ENCODE results near the gene SIK3. TPM values are rescaled to one million over a fixed set of nuclear protein-coding genes. Genes with fewer than 3 reads are reported as not detected.

Gene SIK3
- total RNA-seq, 2 donors from 2014 or later: 26.7 to 28.0 TPM

DNA sequence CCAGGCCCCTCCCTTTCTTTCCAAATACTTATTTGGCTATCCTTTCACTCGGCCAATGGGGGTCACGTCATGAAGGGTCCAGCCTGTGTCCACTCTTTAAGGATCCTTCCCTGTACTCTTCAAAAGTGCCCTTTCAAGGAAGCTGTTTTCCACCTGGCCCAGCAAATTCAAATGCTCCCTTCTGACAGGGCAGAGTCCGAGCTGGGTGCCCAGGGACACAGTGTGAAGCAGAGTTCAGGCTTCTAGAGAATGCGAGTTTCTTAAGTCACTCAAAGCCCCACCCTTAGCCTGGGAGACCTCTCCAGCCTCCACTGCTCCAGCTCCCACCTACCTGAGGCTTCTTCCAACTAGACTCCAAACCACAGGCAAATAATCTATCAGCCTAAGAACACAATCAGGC lies 255.3 kb downstream of the SIK3 start:
- DNase-seq: peak; percentile 33
- Histone ChIP-seq H3K9me3 (no peaks in the 10 kb centered on the region), H3K4me3 (no peak overlapping the region), H3K27me3 (no peaks in the 10 kb centered on the region), H3K27ac (no peak overlapping the region), H3K36me3 (peaks cover 11% of the 10 kb centered on the region), H3K4me1 (no peaks in the 10 kb centered on the region), H3K9ac (ENCODE audit: low read depth in 2 of 2, low read length in 2 of 2) (no peak overlapping the region)
- TF ChIP-seq, protein P1, sequence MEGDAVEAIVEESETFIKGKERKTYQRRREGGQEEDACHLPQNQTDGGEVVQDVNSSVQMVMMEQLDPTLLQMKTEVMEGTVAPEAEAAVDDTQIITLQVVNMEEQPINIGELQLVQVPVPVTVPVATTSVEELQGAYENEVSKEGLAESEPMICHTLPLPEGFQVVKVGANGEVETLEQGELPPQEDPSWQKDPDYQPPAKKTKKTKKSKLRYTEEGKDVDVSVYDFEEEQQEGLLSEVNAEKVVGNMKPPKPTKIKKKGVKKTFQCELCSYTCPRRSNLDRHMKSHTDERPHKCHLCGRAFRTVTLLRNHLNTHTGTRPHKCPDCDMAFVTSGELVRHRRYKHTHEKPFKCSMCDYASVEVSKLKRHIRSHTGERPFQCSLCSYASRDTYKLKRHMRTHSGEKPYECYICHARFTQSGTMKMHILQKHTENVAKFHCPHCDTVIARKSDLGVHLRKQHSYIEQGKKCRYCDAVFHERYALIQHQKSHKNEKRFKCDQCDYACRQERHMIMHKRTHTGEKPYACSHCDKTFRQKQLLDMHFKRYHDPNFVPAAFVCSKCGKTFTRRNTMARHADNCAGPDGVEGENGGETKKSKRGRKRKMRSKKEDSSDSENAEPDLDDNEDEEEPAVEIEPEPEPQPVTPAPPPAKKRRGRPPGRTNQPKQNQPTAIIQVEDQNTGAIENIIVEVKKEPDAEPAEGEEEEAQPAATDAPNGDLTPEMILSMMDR (IDR thresholded peaks at IDR 0.05): no peak
- intact Hi-C loops (cut with DNase I): no loop called here

GRCh38 chr11:116842117-116842516 lies 256.1 kb downstream of the SIK3 start:
- Histone ChIP-seq H3K9ac (ENCODE audit: low read depth in 2 of 2, low read length in 2 of 2) (no peak overlapping the region), H3K4me3 (no peak overlapping the region), H3K27ac (no peak overlapping the region), H3K4me1 (no peaks in the 10 kb centered on the region), H3K36me3 (peaks cover 7% of the 10 kb centered on the region), H3K27me3 (no peaks in the 10 kb centered on the region), H3K9me3 (no peaks in the 10 kb centered on the region)
- TF ChIP-seq, protein P1 (IDR thresholded peaks at IDR 0.05): no peak
- no peak for DNase-seq
- intact Hi-C loops (cut with DNase I): no loop called here

GRCh38 chr11:116840746-116841296 lies 257.4 kb downstream of the SIK3 start:
- H3K4me3 ChIP-seq: no peak overlapping the region
- H3K27me3 ChIP-seq: no peaks in the 10 kb centered on the region
- H3K9me3 ChIP-seq: no peaks in the 10 kb centered on the region
- H3K9ac ChIP-seq (ENCODE audit: low read depth in 2 of 2, low read length in 2 of 2): no peak overlapping the region
- peaks cover 3% of the 10 kb centered on the region for H3K36me3 ChIP-seq
- no peak for DNase-seq
- H3K27ac ChIP-seq: no peak overlapping the region
- peaks cover 1% of the 10 kb centered on the region for H3K4me1 ChIP-seq
- TF ChIP-seq, protein P1 (IDR thresholded peaks at IDR 0.05): no peak
- intact Hi-C loops (cut with DNase I): no loop called here

GRCh38 chr11:116840224-116840745 lies 257.9 kb downstream of the SIK3 start:
- no peak overlapping the region for H3K9ac ChIP-seq (ENCODE audit: low read depth in 2 of 2, low read length in 2 of 2)
- no peak overlapping the region for H3K27ac ChIP-seq
- H3K4me1 ChIP-seq: peaks cover 5% of the 10 kb centered on the region
- no peaks in the 10 kb centered on the region for H3K9me3 ChIP-seq
- DNase-seq: no peak
- no peak overlapping the region for H3K4me3 ChIP-seq
- H3K36me3 ChIP-seq: peaks cover 3% of the 10 kb centered on the region
- intact Hi-C loops (cut with DNase I): no loop called here
- TF ChIP-seq, protein P1 (IDR thresholded peaks at IDR 0.05): no peak
- H3K27me3 ChIP-seq: no peaks in the 10 kb centered on the region

DNA sequence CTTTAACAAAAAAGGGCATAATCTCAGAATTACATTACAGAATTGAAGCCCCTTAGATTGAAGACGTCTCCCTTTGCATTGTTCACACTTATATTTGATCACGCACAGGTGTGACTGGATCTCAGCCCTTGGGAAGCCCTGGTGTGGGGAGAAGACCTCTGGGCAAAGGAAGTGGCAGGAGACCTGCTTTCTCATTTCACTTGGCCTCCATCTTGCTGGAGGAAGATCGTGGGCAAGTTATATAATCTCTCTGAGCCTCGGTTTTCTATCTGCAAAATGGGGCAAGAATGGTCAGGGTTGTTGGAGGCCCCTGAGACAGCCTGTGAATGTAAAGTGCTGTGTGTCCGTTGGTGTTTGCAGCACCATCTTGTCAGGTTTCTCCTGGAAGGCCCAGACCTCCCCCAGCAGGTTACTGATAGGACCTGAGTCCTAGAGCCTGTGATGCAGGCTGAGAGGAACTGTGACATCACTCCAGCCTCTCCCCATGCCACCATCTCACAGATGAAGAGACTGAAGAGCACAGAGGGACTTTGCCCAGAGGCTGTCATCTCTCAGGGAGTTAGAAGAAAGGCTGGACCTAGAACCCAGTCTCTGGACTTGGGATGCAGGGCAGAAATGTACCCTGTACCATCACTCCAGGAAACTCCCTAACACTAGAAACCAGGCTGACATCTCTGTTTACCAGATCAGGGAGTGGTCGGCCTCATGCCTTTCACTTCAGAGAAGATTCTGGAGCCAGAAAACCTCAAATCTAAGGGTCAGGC lies 259.7 kb downstream of the SIK3 start:
- H3K27ac ChIP-seq: no peak overlapping the region
- no peaks in the 10 kb centered on the region for H3K9me3 ChIP-seq
- H3K4me3 ChIP-seq: no peak overlapping the region
- TF ChIP-seq, protein P1 (IDR thresholded peaks at IDR 0.05): no peak
- no peak overlapping the region for H3K9ac ChIP-seq (ENCODE audit: low read depth in 2 of 2, low read length in 2 of 2)
- no peak for DNase-seq
- H3K4me1 ChIP-seq: peaks cover 5% of the 10 kb centered on the region
- no peaks in the 10 kb centered on the region for H3K27me3 ChIP-seq
- intact Hi-C loops (cut with DNase I): loop anchor here (5.0 kb wide), 1 partner anchor 46 kb away; the partner anchor contains the start of gene APOA5
- no peaks in the 10 kb centered on the region for H3K36me3 ChIP-seq
